Lower leg skin (tissue), 3 donors: ENCODE data around the gene NEDD4L.

Experiments
- POLR2A ChIP-seq, 2 donors: fragments of 450-650 bp; IDR thresholded peaks; one replicate each; pipeline ENCODE4 v1.6.1; 2016 to 2017; ENCODE audit warnings: antibody characterized with exemption in 2 of 2, mild to moderate bottlenecking in 1 of 2, moderate library complexity in 1 of 2
- TF ChIP-seq, protein P1 (sequence below), 3 donors: fragments of 450-650 bp; IDR thresholded peaks; one replicate each; pipeline ENCODE4 v1.5.1; 2016; ENCODE audit warnings: antibody characterized with exemption in 3 of 3, mild to moderate bottlenecking in 3 of 3, moderate library complexity in 2 of 3

GRCh38 chr18:58303363-58303762 lies 259.3 kb downstream of the NEDD4L start:
- TF ChIP-seq, protein P1, sequence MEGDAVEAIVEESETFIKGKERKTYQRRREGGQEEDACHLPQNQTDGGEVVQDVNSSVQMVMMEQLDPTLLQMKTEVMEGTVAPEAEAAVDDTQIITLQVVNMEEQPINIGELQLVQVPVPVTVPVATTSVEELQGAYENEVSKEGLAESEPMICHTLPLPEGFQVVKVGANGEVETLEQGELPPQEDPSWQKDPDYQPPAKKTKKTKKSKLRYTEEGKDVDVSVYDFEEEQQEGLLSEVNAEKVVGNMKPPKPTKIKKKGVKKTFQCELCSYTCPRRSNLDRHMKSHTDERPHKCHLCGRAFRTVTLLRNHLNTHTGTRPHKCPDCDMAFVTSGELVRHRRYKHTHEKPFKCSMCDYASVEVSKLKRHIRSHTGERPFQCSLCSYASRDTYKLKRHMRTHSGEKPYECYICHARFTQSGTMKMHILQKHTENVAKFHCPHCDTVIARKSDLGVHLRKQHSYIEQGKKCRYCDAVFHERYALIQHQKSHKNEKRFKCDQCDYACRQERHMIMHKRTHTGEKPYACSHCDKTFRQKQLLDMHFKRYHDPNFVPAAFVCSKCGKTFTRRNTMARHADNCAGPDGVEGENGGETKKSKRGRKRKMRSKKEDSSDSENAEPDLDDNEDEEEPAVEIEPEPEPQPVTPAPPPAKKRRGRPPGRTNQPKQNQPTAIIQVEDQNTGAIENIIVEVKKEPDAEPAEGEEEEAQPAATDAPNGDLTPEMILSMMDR (IDR thresholded peaks at IDR 0.05), result no peak
- TF ChIP-seq POLR2A (IDR thresholded peaks at IDR 0.05), result no peak
